HepG2 (cell line): Measurements from ENCODE around the gene ZNF77. TPM values are rescaled to one million over a fixed set of nuclear protein-coding genes. Genes with fewer than 3 reads are reported as not detected.

Source experiments
- ATAC-seq: fragments of 200-7000 bp; cut with Tn5 transposase; 3 replicates; pipeline ENCODE4 v1.9.1; 2020; ENCODE audit warnings: mild to moderate bottlenecking, moderate library complexity
- BruUV-seq: library from RNA; stranded (reverse); fragments of 400-500 nt; replicated peaks from 2 replicates; lab custom pipeline; 2021; lab: Mats Ljungman, UMichigan
- CTCF ChIA-PET: fragments of 300-600 bp; formaldehyde crosslinking; extraction: SDS; loops from one replicate; lab custom pipeline; 2021; ENCODE audit warnings: low total read pairs, inconsistent platforms, low intra/inter-chr PET ratio; lab: Yijun Ruan, JAX
- POLR2A ChIA-PET: fragments of 350-600 bp; sonication (Branson Sonifier 250); formaldehyde crosslinking; loops from one replicate; lab custom pipeline; 2020; ENCODE audit warnings: antibody characterized with exemption, inconsistent platforms; lab: Yijun Ruan, JAX
- DNase-seq: peaks from one replicate; pipeline ENCODE4 v3.0.0-alpha.2; 2015; ENCODE audit warnings: low spot score
- FAIRE-seq: peaks from 3 replicates; lab custom pipeline; 2011; peaks lifted over from hg19 to GRCh38; lab: Jason Lieb, UNC
- H2AFZ ChIP-seq: one replicate; pipeline ENCODE4 v1.6.1; 2011; ENCODE audit warnings: low read length, inconsistent platforms
- H3K27ac ChIP-seq: fragments of 300-600 bp; 3 replicates; pipeline ENCODE4 v1.8.0; 2011; ENCODE audit warnings: mixed run types, mild to moderate bottlenecking, mixed read lengths, low read length, inconsistent platforms; ENCODE audit not compliant: insufficient read depth; ENCODE audit errors: extremely low read length
- H3K27me3 ChIP-seq, 2 experiments: fragments of 200-600 bp in 1 of 2; 2 replicates in 1 of 2; 3 replicates in 1 of 2; pipeline versions ENCODE4 v1.6.0 to v1.8.0; 2011; ENCODE audit warnings: low read length in 2 of 2, mild to moderate bottlenecking in 2 of 2, moderate library complexity in 2 of 2, inconsistent platforms in 1 of 2; ENCODE audit not compliant: insufficient read depth in 2 of 2, control insufficient read depth in 1 of 2
- H3K36me3 ChIP-seq, 2 experiments: fragments of 200-600 bp in 1 of 2; replicated peaks in 1 of 2; 2 replicates in 1 of 2; 3 replicates in 1 of 2; pipeline versions ENCODE4 v1.5.1 to v1.8.0; 2011; ENCODE audit warnings: low read length in 2 of 2, inconsistent platforms in 1 of 2; ENCODE audit not compliant: insufficient read depth in 2 of 2, control insufficient read depth in 1 of 2
- H3K4me1 ChIP-seq: 2 replicates; pipeline ENCODE4 v1.5.1; 2012; ENCODE audit warnings: low read length, inconsistent platforms; ENCODE audit not compliant: insufficient read depth
- H3K4me2 ChIP-seq: 2 replicates; pipeline ENCODE4 v1.6.0; 2011; ENCODE audit warnings: low read depth, low read length, inconsistent platforms
- H3K4me3 ChIP-seq, 3 experiments: fragments of 200-600 bp in 1 of 3; sonication (generic), shearing (Covaris generic) in 1 of 3; replicated peaks in 1 of 3; 2 replicates each; pipeline ENCODE4 v1.5.1; 2011 to 2016; ENCODE audit warnings: low read length in 3 of 3, inconsistent platforms in 2 of 3, low read depth in 2 of 3, mild to moderate bottlenecking in 2 of 3, control low read depth in 1 of 3, mixed read lengths in 1 of 3; ENCODE audit not compliant: insufficient read depth in 1 of 3
- H3K79me2 ChIP-seq: one replicate; pipeline ENCODE4 v1.6.1; 2011; ENCODE audit warnings: low read length, inconsistent platforms; ENCODE audit not compliant: insufficient read depth
- H3K9ac ChIP-seq: 2 replicates; pipeline ENCODE4 v1.6.0; 2011; ENCODE audit warnings: mild to moderate bottlenecking, low read depth, low read length, inconsistent platforms; ENCODE audit not compliant: insufficient read depth
- H3K9me3 ChIP-seq: 2 replicates; pipeline ENCODE4 v1.5.1; 2012; ENCODE audit warnings: mild to moderate bottlenecking, low read length
- H4K20me1 ChIP-seq: 2 replicates; pipeline ENCODE4 v1.6.0; 2011; ENCODE audit warnings: inconsistent platforms, mild to moderate bottlenecking, low read length, moderate library complexity; ENCODE audit not compliant: insufficient read depth
- CEBPB ChIP-seq: IDR thresholded peaks from 2 replicates; pipeline ENCODE4 v1.6.1; 2011; ENCODE audit warnings: low read depth, low read length, improper control_type of control experiment, borderline replicate concordance
- FOXJ3 ChIP-seq: sonication (generic); formaldehyde crosslinking; IDR thresholded peaks from 2 replicates; pipeline ENCODE4 v1.4.0; 2020; ENCODE audit warnings: missing genetic modification reagents, mild to moderate bottlenecking, borderline replicate concordance
- GABPA ChIP-seq, 2 experiments: IDR thresholded peaks; 2 replicates each; pipeline ENCODE4 v1.6.1; 2011 to 2016; ENCODE audit warnings: low read depth in 2 of 2, low read length in 1 of 2, missing biosample characterization in 1 of 2, missing genetic modification characterization in 1 of 2
- IRF2 ChIP-seq: IDR thresholded peaks from 2 replicates; pipeline ENCODE4 v1.6.1; 2018; ENCODE audit warnings: missing genetic modification reagents, missing compliant biosample characterization
- MIER3 ChIP-seq: IDR thresholded peaks from 2 replicates; pipeline ENCODE4 v1.6.1; 2016; ENCODE audit warnings: missing compliant biosample characterization, borderline replicate concordance
- NKX3-1 ChIP-seq: sonication (generic); formaldehyde crosslinking; IDR thresholded peaks from 2 replicates; pipeline ENCODE4 v1.5.0; 2020; ENCODE audit warnings: missing genetic modification reagents
- RFX1 ChIP-seq: fragments of 450-650 bp; IDR thresholded peaks from 2 replicates; pipeline ENCODE4 v1.6.1; 2017
- RFX3 ChIP-seq: IDR thresholded peaks from 2 replicates; pipeline ENCODE4 v1.6.1; 2016; ENCODE audit warnings: missing biosample characterization, missing genetic modification reagents
- SP1 ChIP-seq, 2 experiments: fragments of 450-650 bp in 1 of 2; sonication (generic) in 1 of 2; formaldehyde crosslinking in 1 of 2; IDR thresholded peaks; 2 replicates each; pipeline versions ENCODE4 v1.4.0 to v1.6.1; 2016 to 2020; ENCODE audit warnings: missing genetic modification reagents in 1 of 2
- SRF ChIP-seq: IDR thresholded peaks from 2 replicates; pipeline ENCODE4 v1.6.1; 2011; ENCODE audit warnings: mild to moderate bottlenecking, low read depth, low read length, moderate library complexity
- ZBTB37 ChIP-seq: sonication (generic); formaldehyde crosslinking; IDR thresholded peaks from 2 replicates; pipeline ENCODE4 v1.4.0; 2020; ENCODE audit warnings: mild to moderate bottlenecking, missing genetic modification reagents
- ZNF124 ChIP-seq: sonication (generic); formaldehyde crosslinking; IDR thresholded peaks from 2 replicates; pipeline ENCODE4 v1.4.0; 2020; ENCODE audit warnings: missing genetic modification reagents
- ZNF160 ChIP-seq: sonication (generic); formaldehyde crosslinking; IDR thresholded peaks from 2 replicates; pipeline ENCODE4 v1.8.0; 2022; ENCODE audit warnings: mild to moderate bottlenecking, inconsistent platforms, missing genetic modification reagents
- ZNF260 ChIP-seq: sonication (generic); formaldehyde crosslinking; IDR thresholded peaks from 2 replicates; pipeline ENCODE4 v1.4.0; 2020; ENCODE audit warnings: missing genetic modification reagents, low read depth, mild to moderate bottlenecking, borderline replicate concordance
- ZNF317 ChIP-seq: sonication (generic); formaldehyde crosslinking; IDR thresholded peaks from 2 replicates; pipeline ENCODE4 v1.5.0; 2020; ENCODE audit warnings: mild to moderate bottlenecking, missing genetic modification reagents
- ZNF432 ChIP-seq: sonication (generic); formaldehyde crosslinking; IDR thresholded peaks from 2 replicates; pipeline ENCODE4 v1.5.0; 2020; ENCODE audit warnings: missing genetic modification reagents, mild to moderate bottlenecking, borderline replicate concordance
- ZNF451 ChIP-seq: sonication (generic); formaldehyde crosslinking; IDR thresholded peaks from 2 replicates; pipeline ENCODE4 v1.5.0; 2020; ENCODE audit warnings: mild to moderate bottlenecking, missing genetic modification reagents
- ZNF468 ChIP-seq: sonication (generic); formaldehyde crosslinking; IDR thresholded peaks from 2 replicates; pipeline ENCODE4 v1.8.0; 2022; ENCODE audit warnings: mild to moderate bottlenecking, moderate library complexity, missing genetic modification reagents
- ZNF501 ChIP-seq: sonication (generic); formaldehyde crosslinking; IDR thresholded peaks from 2 replicates; pipeline ENCODE4 v1.5.1; 2020; ENCODE audit warnings: mild to moderate bottlenecking, moderate library complexity, missing genetic modification reagents
- WGBS: methylation state at CpG from one replicate; pipeline ENCODE4 v1.1.6; 2017; ENCODE audit warnings: low lambda C conversion rate; 5-methylcytosine and 5-hydroxymethylcytosine counted together
- in situ Hi-C: cut with HindIII; loops from 2 replicates; pipeline ENCODE4 v1.10.0; 2017; ENCODE audit warnings: low pct_unique_long_range_greater_than_20kb; ENCODE audit not compliant: extremely low pct_ligation_motif_present
- intact Hi-C: fragments of 100-400 bp; cut with micrococcal nuclease; formaldehyde crosslinking; loops from one replicate; pipeline ENCODE4 v1.10.0; 2022; ENCODE audit not compliant: unreplicated experiment
- polyA plus RNA-seq, 8 experiments: library from polyadenylated mRNA; depleted of rRNA in 3 of 8; stranded (reverse) in 7 of 8; unstranded in 1 of 8; fragments of >200 nt; fragmentation: Illumina TruSeq in 4 of 8; extraction: Trizol in 4 of 8; gene quantifications; 2 replicates each; pipeline versions ENCODE4 v1.2.1 to v1.2.3, GENCODE V29; 2011 to 2016; ENCODE audit warnings: low read depth in 4 of 8, missing spikeins in 1 of 8, mixed read lengths in 1 of 8; ENCODE audit not compliant: insufficient read depth in 1 of 8
- total RNA-seq, 5 experiments: library from RNA; depleted of rRNA; stranded (reverse); fragments of >200 nt; fragmentation: Illumina TruSeq; extraction: Trizol; gene quantifications; 2 replicates each; pipeline ENCODE4 v1.2.3, GENCODE V29; 2016; ENCODE audit warnings: low read depth in 1 of 5
- TF ChIP-seq, protein P1 (sequence below): sonication (generic); formaldehyde crosslinking; IDR thresholded peaks from 2 replicates; pipeline ENCODE4 v1.4.0; 2020; ENCODE audit warnings: mild to moderate bottlenecking, missing genetic modification reagents
- TF ChIP-seq, protein P2 (sequence below): sonication (generic); formaldehyde crosslinking; IDR thresholded peaks from 2 replicates; pipeline ENCODE4 v1.5.0; 2020; ENCODE audit warnings: mild to moderate bottlenecking, missing genetic modification reagents, borderline replicate concordance

ZNF77 gene
- total and polyA plus RNA-seq, 2 of the 13 experiments (the other 11 are each of a cell fraction or from before 2014, with no cell fraction given), result 7.1 to 11.5 TPM

GRCh38 chr19:2922987-2923386, 21.8 kb downstream of the ZNF77 start:
- Histone ChIP-seq H4K20me1 (no peaks in the 10 kb centered on the region), H3K79me2 (peaks cover under 1% of the 10 kb centered on the region), H3K27me3 (no peaks in the 10 kb centered on the region), H2AFZ (no peak overlapping the region), H3K4me2 (no peak overlapping the region), H3K4me1 (peaks cover 12% of the 10 kb centered on the region), H3K27ac (peak overlapping the region; percentile 0), H3K9me3 (no peaks in the 10 kb centered on the region), H3K36me3 (peaks cover 3 to 11% of the 10 kb centered on the region in 2 experiments; a peak in 3 of 5 replicates), H3K9ac (no peak overlapping the region), H3K4me3 (no peak overlapping the region)
- 58% methylated on average over 5 of the region's 5 CpGs for WGBS
- ATAC-seq (peak; percentile 82), DNase-seq (peak; percentile 52), FAIRE-seq (peak; percentile 49)
- no TSS peak for BruUV-seq
- CTCF ChIA-PET, result no interaction called here
- POLR2A ChIA-PET, result interaction anchor here (1.2 kb wide), 1 partner anchor 22 kb away, joined by 6 read pairs; the partner anchor contains the start of gene ZNF57
- intact Hi-C loops, result no loop called here
- in situ Hi-C loops, result no loop called here
- TF ChIP-seq ZNF317 (CRISPR knock-in tag) (peak; percentile 92), ZNF260 (no peak), GABPA (IDR thresholded peaks at IDR 0.05; ENCODE audit: low read depth, low read length) (no peak), GABPA (CRISPR knock-in tag; IDR thresholded peaks at IDR 0.05; ENCODE audit: low read depth) (peak; percentile 23; the same call in 1 of the 2 replicates), ZNF160 (CRISPR knock-in tag) (no peak), RFX1 (peak; percentile 31; the same call in 1 of the 2 replicates), NKX3-1 (CRISPR knock-in tag) (no peak), IRF2 (CRISPR knock-in tag) (no peak), ZNF124 (CRISPR knock-in tag) (no peak), ZNF432 (CRISPR knock-in tag) (no peak), ZNF468 (no peak), SRF (no peak), RFX3 (0 out of 2 replicates have a peak, but pooled peaks have one; percentile 28), MIER3 (CRISPR knock-in tag) (no peak), ZNF501 (CRISPR knock-in tag) (peak; percentile 31; the same call in 1 of the 2 replicates), SP1 (IDR thresholded peaks at IDR 0.05) (no peak), SP1 (CRISPR knock-in tag; IDR thresholded peaks at IDR 0.05) (no peak), ZBTB37 (no peak), FOXJ3 (CRISPR knock-in tag) (no peak), CEBPB (peak; percentile 79), ZNF451 (no peak)
- TF ChIP-seq, protein P1, sequence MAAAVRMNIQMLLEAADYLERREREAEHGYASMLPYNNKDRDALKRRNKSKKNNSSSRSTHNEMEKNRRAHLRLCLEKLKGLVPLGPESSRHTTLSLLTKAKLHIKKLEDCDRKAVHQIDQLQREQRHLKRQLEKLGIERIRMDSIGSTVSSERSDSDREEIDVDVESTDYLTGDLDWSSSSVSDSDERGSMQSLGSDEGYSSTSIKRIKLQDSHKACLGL, result no peak
- TF ChIP-seq, protein P2, sequence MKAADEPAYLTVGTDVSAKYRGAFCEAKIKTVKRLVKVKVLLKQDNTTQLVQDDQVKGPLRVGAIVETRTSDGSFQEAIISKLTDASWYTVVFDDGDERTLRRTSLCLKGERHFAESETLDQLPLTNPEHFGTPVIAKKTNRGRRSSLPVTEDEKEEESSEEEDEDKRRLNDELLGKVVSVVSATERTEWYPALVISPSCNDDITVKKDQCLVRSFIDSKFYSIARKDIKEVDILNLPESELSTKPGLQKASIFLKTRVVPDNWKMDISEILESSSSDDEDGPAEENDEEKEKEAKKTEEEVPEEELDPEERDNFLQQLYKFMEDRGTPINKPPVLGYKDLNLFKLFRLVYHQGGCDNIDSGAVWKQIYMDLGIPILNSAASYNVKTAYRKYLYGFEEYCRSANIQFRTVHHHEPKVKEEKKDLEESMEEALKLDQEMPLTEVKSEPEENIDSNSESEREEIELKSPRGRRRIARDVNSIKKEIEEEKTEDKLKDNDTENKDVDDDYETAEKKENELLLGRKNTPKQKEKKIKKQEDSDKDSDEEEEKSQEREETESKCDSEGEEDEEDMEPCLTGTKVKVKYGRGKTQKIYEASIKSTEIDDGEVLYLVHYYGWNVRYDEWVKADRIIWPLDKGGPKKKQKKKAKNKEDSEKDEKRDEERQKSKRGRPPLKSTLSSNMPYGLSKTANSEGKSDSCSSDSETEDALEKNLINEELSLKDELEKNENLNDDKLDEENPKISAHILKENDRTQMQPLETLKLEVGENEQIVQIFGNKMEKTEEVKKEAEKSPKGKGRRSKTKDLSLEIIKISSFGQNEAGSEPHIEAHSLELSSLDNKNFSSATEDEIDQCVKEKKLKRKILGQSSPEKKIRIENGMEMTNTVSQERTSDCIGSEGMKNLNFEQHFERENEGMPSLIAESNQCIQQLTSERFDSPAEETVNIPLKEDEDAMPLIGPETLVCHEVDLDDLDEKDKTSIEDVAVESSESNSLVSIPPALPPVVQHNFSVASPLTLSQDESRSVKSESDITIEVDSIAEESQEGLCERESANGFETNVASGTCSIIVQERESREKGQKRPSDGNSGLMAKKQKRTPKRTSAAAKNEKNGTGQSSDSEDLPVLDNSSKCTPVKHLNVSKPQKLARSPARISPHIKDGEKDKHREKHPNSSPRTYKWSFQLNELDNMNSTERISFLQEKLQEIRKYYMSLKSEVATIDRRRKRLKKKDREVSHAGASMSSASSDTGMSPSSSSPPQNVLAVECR (CRISPR knock-in tag), result no peak
